ENCODE data around the gene TNIP1. TPM values are rescaled to one million over a fixed set of nuclear protein-coding genes. Genes with fewer than 3 reads are reported as not detected.

Gene TNIP1
- total RNA-seq, 2 experiments from 2014 or later = 127 TPM

DNA sequence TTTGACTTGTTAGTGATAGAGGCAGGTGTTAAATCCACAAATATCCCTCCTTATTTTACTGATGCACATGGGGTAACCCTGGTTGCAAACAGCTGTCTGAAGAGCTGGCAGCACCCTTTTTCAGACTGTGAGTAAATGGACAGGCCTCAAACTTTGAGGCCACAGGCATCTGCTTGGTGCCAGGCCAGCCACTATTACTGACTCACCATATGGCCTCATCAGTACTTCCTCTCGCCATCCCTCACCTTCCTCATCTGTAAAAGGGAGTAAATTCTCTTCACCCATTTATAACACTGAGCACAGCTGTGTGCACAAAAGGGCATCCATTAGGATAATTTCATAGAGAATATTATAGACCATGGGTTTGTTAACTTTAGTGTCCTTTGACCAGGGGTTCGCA lies 11.9 kb upstream of the TNIP1 start:
- CTCF ChIA-PET = interaction anchor here (0.9 to 1.7 kb wide), 7 partner anchors 12 to 246 kb away, joined by 3 to 8 read pairs (median 3); partner anchors contain the start of gene TNIP1
- DNase-seq = no peak
- Mint-ChIP-seq H3K27me3 (no peaks in the 10 kb centered on the region), H3K27ac (no peak overlapping the region), H3K36me3 (ENCODE audit: low read depth) (peaks cover 20% of the 10 kb centered on the region), H3K4me3 (no peak overlapping the region), H3K9me3 (no peaks in the 10 kb centered on the region), H3K4me1 (peaks cover 57% of the 10 kb centered on the region)
- POLR2A ChIA-PET = no interaction called here

DNA sequence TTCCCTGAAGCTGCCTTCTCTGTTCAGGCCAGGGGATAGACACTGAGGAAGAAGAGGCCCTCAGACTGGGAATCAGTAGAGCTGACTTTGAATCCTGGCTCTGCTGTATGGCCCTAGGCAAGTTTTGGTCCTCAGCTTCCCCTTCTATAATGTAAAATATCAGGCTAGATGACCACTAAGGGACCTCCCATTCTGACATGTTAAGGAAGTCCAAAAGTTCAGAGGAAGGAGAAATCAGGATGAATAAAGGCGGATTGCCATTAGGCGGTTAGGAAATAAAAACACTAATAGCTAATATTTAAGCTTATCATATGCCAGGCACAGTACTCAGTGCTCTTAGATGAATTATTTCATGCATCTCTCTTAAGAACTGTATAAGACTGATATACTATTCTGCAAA lies 8.9 kb upstream of the TNIP1 start:
- Mint-ChIP-seq H3K4me1 (peaks cover 59% of the 10 kb centered on the region), H3K9me3 (no peaks in the 10 kb centered on the region), H3K36me3 (ENCODE audit: low read depth) (peaks cover 2% of the 10 kb centered on the region), H3K27ac (no peak overlapping the region), H3K4me3 (no peak overlapping the region), H3K27me3 (no peaks in the 10 kb centered on the region)
- CTCF ChIA-PET = interaction anchor here (1.0 to 2.3 kb wide), 7 partner anchors 9 to 97 kb away, joined by 3 to 13 read pairs (median 4); partner anchors contain the start of gene TNIP1
- POLR2A ChIA-PET = no interaction called here
- DNase-seq = no peak

DNA sequence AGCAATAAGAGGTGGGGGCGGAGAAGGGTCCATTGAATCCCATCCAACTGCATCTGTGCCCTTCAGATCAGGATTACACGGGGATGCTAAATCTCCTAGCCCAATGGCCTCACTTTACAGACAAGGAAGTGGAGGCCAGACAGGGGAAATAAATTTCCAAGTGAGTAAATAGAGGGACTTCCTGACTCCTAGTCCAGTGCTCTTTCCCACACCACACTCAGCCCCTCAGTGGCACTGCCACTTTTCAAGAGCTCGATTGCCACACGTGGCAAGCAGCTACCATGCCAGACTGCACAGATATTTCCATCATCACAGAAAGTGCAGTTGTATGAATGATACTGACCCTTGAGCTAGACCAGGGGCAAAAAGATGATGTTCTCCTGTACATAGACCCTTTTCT lies 8.2 kb upstream of the TNIP1 start:
- H3K4me1 Mint-ChIP-seq = peaks cover 58% of the 10 kb centered on the region
- H3K9me3 Mint-ChIP-seq = no peaks in the 10 kb centered on the region
- H3K4me3 Mint-ChIP-seq = no peak overlapping the region
- POLR2A ChIA-PET = no interaction called here
- H3K36me3 Mint-ChIP-seq (ENCODE audit: low read depth) = peaks cover 2% of the 10 kb centered on the region
- no peak overlapping the region for H3K27ac Mint-ChIP-seq
- CTCF ChIA-PET = interaction anchor here (1.0 to 2.3 kb wide), 5 partner anchors 8 to 42 kb away, joined by 4 to 13 read pairs (median 4); partner anchors contain the start of gene TNIP1
- no peaks in the 10 kb centered on the region for H3K27me3 Mint-ChIP-seq
- no peak for DNase-seq

DNA sequence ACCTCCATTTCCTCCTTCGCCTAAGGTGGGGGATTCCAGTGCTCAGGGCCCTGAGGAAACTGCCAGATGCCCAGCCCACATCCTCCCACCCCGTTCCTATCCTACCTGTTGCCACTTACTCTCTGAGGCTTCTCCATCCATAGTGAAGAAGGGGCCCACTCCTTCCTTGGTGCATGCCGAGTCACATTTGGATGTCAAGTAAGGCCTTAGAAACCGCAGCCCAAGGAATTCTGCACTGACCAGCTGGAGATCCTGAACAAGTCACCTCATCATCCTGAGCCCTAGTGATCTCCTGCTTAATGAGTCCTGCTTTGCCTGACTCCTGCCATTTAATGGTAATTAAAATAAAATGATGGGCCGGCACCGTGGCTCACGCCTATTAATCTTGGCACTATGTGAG lies 6.7 kb upstream of the TNIP1 start:
- peaks cover 2% of the 10 kb centered on the region for H3K36me3 Mint-ChIP-seq (ENCODE audit: low read depth)
- CTCF ChIA-PET = interaction anchor here (1.1 to 2.0 kb wide), 7 partner anchors 8 to 77 kb away, joined by 3 to 7 read pairs (median 4); no protein-coding TSS in a partner anchor
- H3K4me3 Mint-ChIP-seq = no peak overlapping the region
- no peaks in the 10 kb centered on the region for H3K9me3 Mint-ChIP-seq
- POLR2A ChIA-PET = no interaction called here
- H3K4me1 Mint-ChIP-seq = peaks cover 57% of the 10 kb centered on the region
- no peaks in the 10 kb centered on the region for H3K27me3 Mint-ChIP-seq
- no peak for DNase-seq
- H3K27ac Mint-ChIP-seq = peak overlapping the region; percentile 20

DNA sequence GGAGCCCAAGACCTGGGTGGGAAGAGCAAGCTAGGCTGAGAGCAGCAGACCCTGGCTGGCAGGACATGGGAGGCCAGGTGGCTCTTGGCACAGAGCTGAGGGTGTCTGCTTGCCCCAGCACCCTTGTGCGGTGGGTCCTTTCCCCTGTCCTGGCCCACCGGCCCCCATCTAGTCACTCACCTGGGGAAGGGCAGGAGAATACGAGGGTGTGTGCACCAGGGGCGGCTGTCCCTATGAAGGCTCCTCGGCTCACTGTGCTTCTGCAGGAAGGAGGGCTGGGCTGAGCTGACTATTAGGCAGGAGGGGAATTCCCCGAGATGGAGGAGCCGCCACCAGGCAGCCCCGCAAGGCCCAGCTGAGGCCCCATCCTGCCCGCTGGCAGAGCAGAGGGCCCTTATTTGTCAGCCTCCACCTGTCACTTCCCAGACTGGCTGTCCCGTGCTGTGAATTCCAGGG lies 6.1 kb upstream of the TNIP1 start:
- Mint-ChIP-seq H3K4me3 (peak overlapping the region; percentile 61), H3K9me3 (no peaks in the 10 kb centered on the region), H3K27ac (peak overlapping the region; percentile 79), H3K36me3 (ENCODE audit: low read depth) (peaks cover 1% of the 10 kb centered on the region), H3K4me1 (peaks cover 62% of the 10 kb centered on the region), H3K27me3 (no peaks in the 10 kb centered on the region)
- ChIA-PET POLR2A (no interaction called here), CTCF (interaction anchor here (0.7 to 2.0 kb wide), 10 partner anchors 9 to 148 kb away, joined by 3 to 7 read pairs (median 4); no protein-coding TSS in a partner anchor)
- DNase-seq = peak; percentile 59

DNA sequence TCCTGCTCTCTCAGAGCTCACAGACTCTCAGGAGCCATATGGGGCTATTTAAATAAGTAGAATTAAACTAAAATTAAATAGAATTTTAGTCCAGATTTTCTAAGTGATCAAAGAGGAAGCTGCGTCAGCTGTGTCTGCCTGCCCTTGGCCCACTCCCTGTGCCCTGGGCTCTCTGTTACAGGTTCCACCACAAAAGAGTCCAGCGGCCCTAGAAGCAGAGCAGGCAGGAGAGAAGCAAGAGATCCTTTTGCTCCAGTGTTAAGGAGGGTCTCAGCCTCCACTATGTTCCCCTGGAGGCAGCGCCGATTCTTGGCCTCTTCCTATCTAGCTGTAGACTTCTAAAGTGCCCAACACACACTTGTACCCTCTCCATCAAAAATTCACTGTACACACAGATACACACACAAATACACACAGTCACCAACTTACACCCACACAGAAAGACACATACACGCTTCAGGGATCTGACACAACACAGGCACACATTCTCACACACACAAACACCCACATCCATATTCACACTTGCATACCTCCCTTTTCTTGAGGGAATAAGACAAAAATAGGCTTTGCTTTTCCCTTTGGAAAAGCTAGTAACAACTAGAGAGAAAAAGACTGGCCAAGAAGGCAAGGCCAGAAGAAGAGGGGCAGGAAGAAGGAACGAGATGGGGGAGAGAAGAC lies 5.5 kb upstream of the TNIP1 start:
- ChIA-PET CTCF (interaction anchor here (0.7 to 2.0 kb wide), 9 partner anchors 10 to 148 kb away, joined by 3 to 7 read pairs (median 4); no protein-coding TSS in a partner anchor), POLR2A (interaction anchor here (0.6 to 1.0 kb wide), 2 partner anchors 18 to 27 kb away, joined by 3 read pairs; no protein-coding TSS in a partner anchor)
- Mint-ChIP-seq H3K9me3 (no peaks in the 10 kb centered on the region), H3K27ac (peak overlapping the region; percentile 79), H3K36me3 (ENCODE audit: low read depth) (no peaks in the 10 kb centered on the region), H3K4me1 (peaks cover 63% of the 10 kb centered on the region), H3K4me3 (peak overlapping the region; percentile 61), H3K27me3 (no peaks in the 10 kb centered on the region)
- no peak for DNase-seq

DNA sequence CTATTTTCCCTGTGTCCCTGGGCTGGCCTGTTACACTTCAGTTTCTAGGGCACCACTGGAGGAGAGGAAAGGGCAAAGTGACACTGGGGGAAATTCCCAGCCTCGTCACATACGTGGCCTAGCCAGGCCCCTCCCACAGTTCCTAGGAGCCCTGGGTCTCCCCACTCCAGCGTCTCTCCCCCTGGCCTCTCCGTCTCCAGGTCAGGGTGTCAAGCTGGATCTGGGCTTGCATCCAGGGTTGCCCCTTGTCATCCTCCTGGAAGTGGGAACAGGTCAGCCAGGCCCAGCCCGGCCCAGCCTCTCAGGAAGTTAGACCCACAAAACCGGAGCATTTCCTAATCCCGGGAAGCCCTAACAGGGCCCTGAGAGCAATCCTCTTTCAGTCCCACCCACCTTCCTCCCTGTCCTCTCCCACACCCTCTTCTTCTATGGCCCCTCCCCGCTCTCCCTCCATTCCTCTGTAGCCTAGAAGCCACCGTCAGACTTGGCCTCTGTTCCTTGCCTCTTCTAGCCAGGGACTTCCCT lies 4.7 kb upstream of the TNIP1 start:
- Mint-ChIP-seq H3K4me3 (peak overlapping the region; percentile 61), H3K27me3 (no peaks in the 10 kb centered on the region), H3K36me3 (ENCODE audit: low read depth) (no peaks in the 10 kb centered on the region), H3K4me1 (peaks cover 63% of the 10 kb centered on the region), H3K27ac (peak overlapping the region; percentile 79), H3K9me3 (no peaks in the 10 kb centered on the region)
- POLR2A ChIA-PET = interaction anchor here (0.6 to 1.0 kb wide), 2 partner anchors 17 to 26 kb away, joined by 3 read pairs; no protein-coding TSS in a partner anchor
- DNase-seq = no peak
- CTCF ChIA-PET = interaction anchor here (1.0 to 2.0 kb wide), 4 partner anchors 10 to 44 kb away, joined by 3 to 6 read pairs (median 3); no protein-coding TSS in a partner anchor

DNA sequence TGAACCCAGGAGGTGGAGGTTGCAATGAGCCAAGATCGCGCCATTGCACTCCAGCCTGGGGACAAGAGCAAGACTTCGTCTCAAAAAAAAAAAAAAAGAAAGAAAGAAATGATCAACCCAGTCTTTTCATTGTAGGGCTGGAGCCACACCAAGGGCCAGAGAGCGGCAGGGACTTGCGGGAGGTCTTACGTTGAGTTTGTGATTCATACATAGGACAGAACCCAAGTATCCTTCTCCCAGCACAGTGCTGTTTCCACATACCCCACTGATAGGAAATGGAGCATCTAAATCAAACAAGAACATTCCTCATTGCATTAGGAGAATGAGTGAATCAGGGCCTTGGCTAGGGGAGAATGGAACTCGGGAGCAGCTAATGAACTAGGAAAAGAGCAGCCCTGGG lies 3.5 kb upstream of the TNIP1 start:
- H3K36me3 Mint-ChIP-seq (ENCODE audit: low read depth) = peaks cover 2% of the 10 kb centered on the region
- H3K27me3 Mint-ChIP-seq = no peaks in the 10 kb centered on the region
- no peak overlapping the region for H3K4me3 Mint-ChIP-seq
- no peak for DNase-seq
- no peaks in the 10 kb centered on the region for H3K9me3 Mint-ChIP-seq
- H3K4me1 Mint-ChIP-seq = peaks cover 70% of the 10 kb centered on the region
- ChIA-PET CTCF (interaction anchor here (1.0 to 1.4 kb wide), 5 partner anchors 12 to 47 kb away, joined by 3 to 4 read pairs (median 3); no protein-coding TSS in a partner anchor), POLR2A (no interaction called here)
- peak overlapping the region; percentile 44 for H3K27ac Mint-ChIP-seq

DNA sequence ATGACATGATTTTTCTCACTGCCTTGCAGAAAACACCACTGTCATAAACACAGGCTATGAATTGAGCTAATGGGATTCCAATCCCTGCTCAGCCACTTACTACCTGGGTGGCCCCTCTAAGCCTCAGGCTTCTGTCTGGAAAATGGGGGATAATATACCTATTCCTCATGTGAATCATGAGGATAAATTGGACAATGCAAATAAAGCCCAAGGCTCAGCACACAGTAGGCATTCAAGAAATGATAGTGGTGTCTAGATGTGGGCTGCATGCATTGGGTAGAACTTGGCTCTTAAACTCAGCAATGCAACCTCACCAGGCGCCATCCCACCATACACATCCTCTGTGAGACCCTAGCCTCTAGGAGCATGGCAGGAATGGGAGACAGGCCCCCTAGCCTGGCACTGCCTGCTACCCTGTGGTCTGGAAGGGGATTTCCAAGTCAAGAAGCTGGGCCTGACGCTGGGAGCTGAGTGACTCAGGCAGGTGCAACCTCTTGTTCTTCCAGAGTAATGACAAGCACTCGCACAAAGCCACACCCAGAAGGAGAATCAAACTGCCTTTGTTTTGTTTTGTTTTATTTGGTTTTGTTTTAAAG lies 2.3 kb upstream of the TNIP1 start:
- H3K4me3 Mint-ChIP-seq = peak overlapping the region; percentile 23
- POLR2A ChIA-PET = interaction anchor here (1.4 kb wide), 1 partner anchor 15 kb away, joined by 4 read pairs; no protein-coding TSS in a partner anchor
- DNase-seq = peak; percentile 63
- no peaks in the 10 kb centered on the region for H3K9me3 Mint-ChIP-seq
- CTCF ChIA-PET = interaction anchor here (0.5 to 2.6 kb wide), 9 partner anchors 8 to 118 kb away, joined by 3 to 10 read pairs (median 4); no protein-coding TSS in a partner anchor
- peaks cover 77% of the 10 kb centered on the region for H3K4me1 Mint-ChIP-seq
- H3K36me3 Mint-ChIP-seq (ENCODE audit: low read depth) = peaks cover 13% of the 10 kb centered on the region
- H3K27me3 Mint-ChIP-seq = no peaks in the 10 kb centered on the region
- H3K27ac Mint-ChIP-seq = peak overlapping the region; percentile 88

DNA sequence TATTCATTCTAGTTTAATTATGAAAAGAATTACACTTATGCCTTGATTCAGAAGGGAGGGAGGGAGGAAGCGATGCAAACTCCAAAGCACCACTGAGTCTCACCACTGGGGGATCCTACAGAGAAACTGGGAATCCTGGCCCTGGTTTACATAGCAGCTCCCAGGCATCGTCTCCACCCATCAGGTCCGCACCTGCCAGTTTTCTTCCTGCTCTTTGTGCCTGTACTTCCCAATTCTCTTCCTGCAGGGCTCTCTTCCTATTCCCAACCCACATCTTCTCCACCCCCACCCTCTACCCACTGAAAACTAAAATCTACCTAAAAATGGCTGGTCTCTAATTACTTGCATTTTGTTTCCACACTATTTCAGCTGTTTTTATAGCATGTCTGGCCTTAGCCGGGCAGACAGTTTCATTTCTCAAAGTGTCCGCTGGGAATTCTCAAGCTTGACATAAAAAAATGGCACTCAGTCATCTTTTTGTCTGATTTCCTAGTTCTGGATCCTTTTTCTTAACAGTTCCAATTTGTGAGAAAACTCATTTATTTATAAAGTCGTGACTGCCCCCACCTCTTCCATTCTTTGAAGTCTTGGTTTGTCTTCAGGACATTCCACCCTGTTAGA lies 1.6 kb upstream of the TNIP1 start:
- Mint-ChIP-seq H3K27ac (peak overlapping the region; percentile 88), H3K27me3 (no peaks in the 10 kb centered on the region), H3K4me3 (peak overlapping the region; percentile 83), H3K36me3 (ENCODE audit: low read depth) (peaks cover 21% of the 10 kb centered on the region), H3K9me3 (no peaks in the 10 kb centered on the region), H3K4me1 (peaks cover 81% of the 10 kb centered on the region)
- DNase-seq = no peak
- CTCF ChIA-PET = interaction anchor here (0.5 to 2.6 kb wide), 8 partner anchors 8 to 119 kb away, joined by 3 to 13 read pairs (median 4); no protein-coding TSS in a partner anchor
- POLR2A ChIA-PET = interaction anchor here (1.4 kb wide), 1 partner anchor 15 kb away, joined by 4 read pairs; no protein-coding TSS in a partner anchor

DNA sequence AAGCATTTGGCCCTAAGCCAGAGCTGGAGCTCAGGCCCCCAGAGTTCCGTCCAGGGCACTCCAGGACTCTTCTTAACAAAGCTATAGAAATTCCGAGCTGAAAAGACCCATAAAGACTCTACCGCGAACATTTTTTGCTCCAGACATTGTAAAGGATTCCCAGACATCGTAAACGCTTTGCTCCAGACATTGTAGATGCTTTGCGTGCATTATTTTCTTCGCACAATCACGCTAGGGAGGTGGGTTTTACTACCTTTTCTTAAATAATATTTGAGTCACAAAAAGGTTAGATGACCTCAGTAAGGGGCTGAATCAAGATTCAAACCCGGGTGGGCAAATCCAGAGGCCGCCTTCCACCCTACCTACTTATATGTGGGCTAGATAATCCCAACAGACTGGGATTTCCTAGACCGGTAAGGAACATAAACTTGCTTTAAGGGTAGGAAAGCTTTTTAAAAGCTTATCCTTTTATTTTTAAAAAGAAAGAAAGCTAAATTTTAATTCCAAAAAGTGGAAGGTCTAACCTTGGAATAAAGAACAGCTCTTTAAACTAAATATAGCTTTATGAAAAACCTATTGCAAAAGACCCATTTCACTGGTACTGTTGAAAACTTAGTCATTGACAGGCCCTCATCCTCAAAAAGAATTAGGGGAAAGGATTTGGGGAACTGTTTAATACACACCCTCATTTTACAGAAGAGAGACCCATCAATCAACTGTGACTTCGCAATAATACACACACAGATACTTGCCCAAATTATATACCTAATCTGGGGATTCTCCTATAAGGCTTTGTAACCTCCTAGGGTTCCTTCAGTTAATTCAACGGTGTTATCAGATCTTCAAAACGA lies 822 bp upstream of the TNIP1 start:
- DNase-seq = no peak
- ChIA-PET POLR2A (interaction anchor here (0.7 kb wide), 1 partner anchor 1121 kb away, joined by 4 read pairs; no protein-coding TSS in a partner anchor), CTCF (interaction anchor here (0.9 to 2.6 kb wide), 8 partner anchors 9 to 33 kb away, joined by 3 to 13 read pairs (median 5); no protein-coding TSS in a partner anchor)
- no peaks in the 10 kb centered on the region for H3K27me3 Mint-ChIP-seq
- H3K36me3 Mint-ChIP-seq (ENCODE audit: low read depth) = peaks cover 28% of the 10 kb centered on the region
- no peaks in the 10 kb centered on the region for H3K9me3 Mint-ChIP-seq
- H3K4me1 Mint-ChIP-seq = peaks cover 81% of the 10 kb centered on the region
- H3K27ac Mint-ChIP-seq = peak overlapping the region; percentile 88
- H3K4me3 Mint-ChIP-seq = peak overlapping the region; percentile 83

All from activated CD4-positive, alpha-beta T cell treated with anti-CD3 and anti-CD28 coated beads, Interleukin-2, amount 10 ng/mL, durations not matched to agents 7 days and 5 days (primary cell).